ENCODE results near the gene RPS28.
"Not testable (repeated sequence)": the region's sequence is repeated elsewhere in the genome, so short reads cannot be mapped to it uniquely, and the experiment has no call there.

Gene RPS28

GRCh38 chr19:8310342-8311055, 10.8 kb upstream of the RPS28 start:
- H3K27ac Mint-ChIP-seq, result no peak overlapping the region
- peaks cover 2% of the 10 kb centered on the region for H3K27me3 Mint-ChIP-seq (ENCODE audit: low read depth, poor library complexity)
- TF ChIP-seq, protein P1, sequence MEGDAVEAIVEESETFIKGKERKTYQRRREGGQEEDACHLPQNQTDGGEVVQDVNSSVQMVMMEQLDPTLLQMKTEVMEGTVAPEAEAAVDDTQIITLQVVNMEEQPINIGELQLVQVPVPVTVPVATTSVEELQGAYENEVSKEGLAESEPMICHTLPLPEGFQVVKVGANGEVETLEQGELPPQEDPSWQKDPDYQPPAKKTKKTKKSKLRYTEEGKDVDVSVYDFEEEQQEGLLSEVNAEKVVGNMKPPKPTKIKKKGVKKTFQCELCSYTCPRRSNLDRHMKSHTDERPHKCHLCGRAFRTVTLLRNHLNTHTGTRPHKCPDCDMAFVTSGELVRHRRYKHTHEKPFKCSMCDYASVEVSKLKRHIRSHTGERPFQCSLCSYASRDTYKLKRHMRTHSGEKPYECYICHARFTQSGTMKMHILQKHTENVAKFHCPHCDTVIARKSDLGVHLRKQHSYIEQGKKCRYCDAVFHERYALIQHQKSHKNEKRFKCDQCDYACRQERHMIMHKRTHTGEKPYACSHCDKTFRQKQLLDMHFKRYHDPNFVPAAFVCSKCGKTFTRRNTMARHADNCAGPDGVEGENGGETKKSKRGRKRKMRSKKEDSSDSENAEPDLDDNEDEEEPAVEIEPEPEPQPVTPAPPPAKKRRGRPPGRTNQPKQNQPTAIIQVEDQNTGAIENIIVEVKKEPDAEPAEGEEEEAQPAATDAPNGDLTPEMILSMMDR (IDR thresholded peaks at IDR 0.05), result no peak
- H3K36me3 Mint-ChIP-seq (ENCODE audit: low read depth), result peaks cover 40% of the 10 kb centered on the region
- DNase-seq, result no peak
- peaks cover 36% of the 10 kb centered on the region for H3K4me1 Mint-ChIP-seq
- no peaks in the 10 kb centered on the region for H3K9me3 Mint-ChIP-seq
- no peak overlapping the region for H3K4me3 Mint-ChIP-seq

DNA sequence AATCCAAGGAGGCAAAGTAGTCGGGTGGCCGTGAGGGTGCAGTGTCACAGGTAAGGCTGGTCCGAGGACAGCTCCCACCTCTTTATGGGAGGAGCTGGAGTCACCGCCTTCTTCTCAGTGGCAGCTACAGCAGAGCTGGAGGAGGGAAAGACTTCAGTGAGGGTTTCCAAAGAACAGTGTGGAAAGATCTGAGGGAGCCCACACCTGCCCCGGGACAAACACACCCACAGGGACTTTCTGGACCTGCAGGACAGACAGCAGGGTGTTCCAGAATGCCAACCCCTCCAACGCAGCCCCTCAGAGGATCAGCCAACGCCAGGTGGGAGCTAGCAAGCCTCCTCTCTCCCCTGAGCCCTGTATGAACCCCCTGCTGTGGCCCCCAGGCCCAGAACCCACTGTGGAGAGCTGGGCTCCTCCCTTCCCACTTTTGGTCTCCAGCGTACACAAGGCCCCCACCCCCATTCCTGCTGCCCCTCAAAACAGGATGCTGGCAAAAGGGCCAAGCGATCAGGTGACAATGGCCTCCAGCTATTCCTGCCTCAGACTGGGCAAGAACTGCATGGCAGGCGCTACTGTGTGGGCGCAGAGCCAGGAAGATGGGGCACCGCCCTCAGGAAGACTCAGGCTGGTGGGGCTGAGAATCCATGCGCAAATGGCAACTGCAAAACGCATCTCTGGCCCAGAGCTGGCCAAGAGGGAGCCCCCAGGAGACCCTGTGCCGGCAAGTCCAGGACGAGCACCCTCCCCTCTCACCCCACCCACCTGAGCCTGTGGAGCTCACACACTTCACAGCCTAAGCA, 9.6 kb upstream of the RPS28 start:
- H3K4me3 Mint-ChIP-seq, result no peak overlapping the region
- H3K27ac Mint-ChIP-seq, result no peak overlapping the region
- no peak for DNase-seq
- peaks cover 2% of the 10 kb centered on the region for H3K27me3 Mint-ChIP-seq (ENCODE audit: low read depth, poor library complexity)
- TF ChIP-seq, protein P1 (IDR thresholded peaks at IDR 0.05), result no peak
- H3K9me3 Mint-ChIP-seq, result no peaks in the 10 kb centered on the region
- peaks cover 26% of the 10 kb centered on the region for H3K4me1 Mint-ChIP-seq
- H3K36me3 Mint-ChIP-seq (ENCODE audit: low read depth), result peaks cover 38% of the 10 kb centered on the region

DNA sequence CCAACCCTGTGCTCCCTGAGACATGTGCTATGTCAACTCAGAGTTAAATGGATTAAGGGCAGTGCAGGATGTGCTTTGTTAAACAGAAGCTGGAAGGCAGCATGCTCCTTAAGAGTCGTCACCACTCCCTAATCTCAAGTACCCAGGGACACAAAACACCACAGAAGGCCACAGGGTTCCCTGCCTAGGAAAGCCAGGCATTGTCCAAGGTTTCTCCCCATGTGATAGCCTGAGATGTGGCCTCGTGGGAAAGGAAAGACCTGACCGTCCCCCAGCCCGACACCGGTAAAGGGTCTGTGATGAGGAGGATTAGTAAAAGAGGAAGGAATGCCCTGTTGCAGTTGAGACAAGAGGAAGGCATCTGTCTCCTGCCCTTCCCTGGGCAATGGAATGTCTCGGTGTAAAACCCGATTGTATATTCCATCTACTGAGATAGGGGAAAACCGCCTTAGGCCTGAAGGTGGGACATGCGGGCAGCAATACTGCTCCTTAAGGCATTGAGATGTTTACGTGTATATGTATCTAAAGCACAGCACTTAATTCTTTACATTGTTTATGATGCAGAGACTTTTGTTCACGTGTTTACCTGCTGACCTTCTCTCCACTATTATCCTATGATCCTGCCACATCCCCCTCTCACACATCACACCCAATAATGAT, 6.2 kb upstream of the RPS28 start:
- H3K9me3 Mint-ChIP-seq; H3K27ac Mint-ChIP-seq; DNase-seq; H3K4me3 Mint-ChIP-seq; H3K27me3 Mint-ChIP-seq (ENCODE audit: low read depth, poor library complexity): not testable (repeated sequence)
- Mint-ChIP-seq H3K4me1 (peaks cover 17% of the 10 kb centered on the region), H3K36me3 (ENCODE audit: low read depth) (peaks cover 30% of the 10 kb centered on the region)

DNA sequence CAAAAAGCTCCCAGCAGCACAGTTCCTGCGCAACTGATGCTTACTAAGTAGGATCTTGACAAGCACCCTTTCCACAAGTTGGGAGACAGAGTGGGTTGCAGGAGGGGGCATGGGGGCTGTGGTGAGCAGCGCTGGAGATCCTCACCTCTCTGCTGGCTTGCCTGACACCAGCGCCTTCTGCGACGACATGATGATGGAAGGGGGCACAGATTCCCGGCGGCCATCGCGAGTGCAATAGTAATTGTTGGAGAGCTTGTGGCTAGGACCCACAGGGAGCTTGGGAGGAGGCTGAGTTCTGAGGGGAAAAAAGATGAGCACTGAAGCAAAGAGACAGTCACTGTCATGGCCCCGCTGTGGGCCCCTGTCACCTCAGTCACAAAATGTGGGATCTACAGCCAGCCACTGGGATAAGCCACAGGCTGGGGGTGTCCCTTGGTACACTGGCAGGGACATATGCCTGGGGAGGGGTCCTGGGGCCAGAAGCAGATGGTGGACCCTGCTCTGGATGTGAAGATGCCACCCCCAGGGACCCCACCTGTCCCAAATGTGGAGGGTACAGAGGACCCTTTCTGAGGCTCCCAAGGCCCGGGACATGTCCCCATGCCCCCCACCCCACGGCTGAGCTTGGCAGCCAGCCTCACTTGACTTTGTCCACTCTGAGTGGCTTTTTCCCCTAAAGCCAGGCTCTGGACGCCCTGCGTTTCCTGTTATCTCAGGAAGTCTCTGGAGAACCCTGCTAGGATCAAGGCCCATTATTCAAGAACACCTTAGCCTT, 4.8 kb upstream of the RPS28 start:
- Mint-ChIP-seq H3K9me3 (no peaks in the 10 kb centered on the region), H3K4me1 (peaks cover 23% of the 10 kb centered on the region), H3K36me3 (ENCODE audit: low read depth) (peaks cover 19% of the 10 kb centered on the region), H3K27me3 (ENCODE audit: low read depth, poor library complexity) (no peaks in the 10 kb centered on the region), H3K27ac (peak overlapping the region; percentile 22), H3K4me3 (no peak overlapping the region)
- TF ChIP-seq, protein P1 (IDR thresholded peaks at IDR 0.05), result no peak
- no peak for DNase-seq

- H3K36me3 Mint-ChIP-seq (ENCODE audit: low read depth), result peaks cover 19% of the 10 kb centered on the region
- peak overlapping the region; percentile 47 for H3K4me3 Mint-ChIP-seq
- H3K27ac Mint-ChIP-seq; DNase-seq; H3K27me3 Mint-ChIP-seq (ENCODE audit: low read depth, poor library complexity); H3K9me3 Mint-ChIP-seq: not testable (repeated sequence)
- H3K4me1 Mint-ChIP-seq, result peaks cover 40% of the 10 kb centered on the region
Measured at GRCh38 chr19:8318835-8319234, 2.5 kb upstream of the RPS28 start.

DNA sequence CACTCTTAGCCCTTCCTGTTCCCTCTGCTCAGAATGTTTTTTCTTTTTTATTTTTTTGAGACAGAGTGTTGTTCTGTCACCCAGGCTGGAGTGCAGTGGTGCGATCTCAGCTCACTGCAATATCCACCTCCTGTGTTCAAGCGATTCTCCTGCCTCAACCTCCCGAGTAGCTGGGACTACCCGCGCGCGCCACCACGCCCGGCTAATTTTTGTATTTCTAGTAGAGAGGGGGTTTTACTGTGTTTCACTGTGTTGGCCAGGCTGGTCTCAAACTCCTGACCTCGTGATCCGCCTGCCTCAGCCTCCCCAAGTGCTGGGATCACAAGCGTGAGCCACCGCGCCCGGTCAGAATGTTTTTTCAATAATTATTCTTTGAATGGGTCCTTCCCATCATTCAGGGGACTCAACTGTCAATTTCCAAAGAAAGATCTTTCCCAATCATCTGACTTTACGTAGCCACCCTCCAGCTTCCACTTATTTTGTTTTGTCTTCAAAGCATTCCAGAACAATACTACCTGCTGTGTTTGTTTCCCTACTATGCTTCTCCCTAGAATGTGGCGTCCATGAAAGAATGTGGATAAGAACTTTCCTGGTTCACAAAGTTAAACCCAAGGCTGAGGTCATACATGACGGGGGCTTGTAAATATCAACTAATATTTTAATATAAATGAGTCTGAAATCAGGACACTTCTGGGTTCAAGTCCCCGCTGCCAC, 1.3 kb upstream of the RPS28 start:
- peak overlapping the region; percentile 98 for H3K27ac Mint-ChIP-seq
- TF ChIP-seq, protein P1 (IDR thresholded peaks at IDR 0.05), result no peak
- DNase-seq, result no peak
- peak overlapping the region; percentile 100 for H3K4me3 Mint-ChIP-seq
- H3K9me3 Mint-ChIP-seq, result no peaks in the 10 kb centered on the region
- H3K4me1 Mint-ChIP-seq, result peaks cover 40% of the 10 kb centered on the region
- no peaks in the 10 kb centered on the region for H3K27me3 Mint-ChIP-seq (ENCODE audit: low read depth, poor library complexity)
- H3K36me3 Mint-ChIP-seq (ENCODE audit: low read depth), result peaks cover 12% of the 10 kb centered on the region
